ENCODE results near the gene PHLPP1. TPM values are rescaled to one million over a fixed set of nuclear protein-coding genes. Genes with fewer than 3 reads are reported as not detected.

The PHLPP1 gene
- total RNA-seq, 2 experiments from 2014 or later = 6.8 to 7.1 TPM

DNA sequence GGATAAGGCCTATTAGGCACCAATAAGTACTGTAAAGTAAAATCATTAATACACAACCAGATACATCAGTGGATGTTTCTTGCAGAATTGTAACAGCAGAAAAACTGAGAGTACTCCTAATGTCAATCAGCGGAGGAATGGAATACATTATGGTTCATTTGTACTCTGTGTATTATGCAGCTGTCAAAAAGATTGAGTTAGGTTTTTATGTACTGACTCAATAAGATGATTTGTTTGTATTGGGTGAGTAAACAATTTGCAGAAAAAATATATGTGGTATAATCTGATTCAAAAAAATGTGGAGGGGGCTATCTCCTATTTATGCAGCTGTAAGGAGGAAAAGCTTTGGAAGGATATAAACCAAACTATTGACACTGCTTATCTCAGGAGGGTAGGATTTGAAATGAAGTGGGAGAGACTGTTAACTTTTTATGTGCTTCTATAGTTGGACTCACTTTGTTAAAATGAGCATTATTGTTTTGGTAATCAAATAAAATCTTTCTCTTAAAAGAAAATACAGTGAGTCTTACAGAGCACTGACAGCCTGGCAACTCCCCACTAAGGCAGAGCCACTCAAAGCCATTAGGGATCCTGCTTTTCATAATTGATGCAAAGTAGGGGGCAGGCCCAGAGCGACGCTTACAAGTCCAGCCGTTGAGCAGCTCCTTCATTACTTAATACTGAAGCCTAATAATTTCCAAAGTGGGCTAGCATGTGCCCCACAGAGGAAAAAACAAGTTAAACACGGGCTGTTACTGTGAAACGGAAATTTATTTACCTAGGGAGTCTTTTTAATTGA lies 168.8 kb downstream of the PHLPP1 start:
- H3K27me3 ChIP-seq (ENCODE audit: control insufficient read depth in 1 of 2, insufficient read depth in 2 of 2, low read length in 2 of 2) = no peaks in the 10 kb centered on the region
- H3K36me3 Mint-ChIP-seq (ENCODE audit: low read depth) = no peaks in the 10 kb centered on the region
- H3K4me3 ChIP-seq (ENCODE audit: low read length) = no peak overlapping the region
- H3K4me1 ChIP-seq (ENCODE audit: insufficient read depth, low read length) = no peaks in the 10 kb centered on the region
- no peaks in the 10 kb centered on the region for H3K9me3 Mint-ChIP-seq
- intact Hi-C loops (cut with DNase I, micrococcal nuclease) = no loop called here
- no peaks in the 10 kb centered on the region for H3K27me3 Mint-ChIP-seq
- DNase-seq (peak in 1 of 14 experiments; percentile 1), ATAC-seq (ENCODE audit: poor library complexity) (no peak)
- no peak overlapping the region for H3K4me3 Mint-ChIP-seq
- ChIA-PET POLR2A (no interaction called here), CTCF (no interaction called here)
- no peak overlapping the region for H3K27ac ChIP-seq (ENCODE audit: low read depth in 1 of 2, low read length in 2 of 2)
- H3K27ac Mint-ChIP-seq = no peak overlapping the region
- peaks cover 9% of the 10 kb centered on the region for H3K4me1 Mint-ChIP-seq (ENCODE audit: low read depth)
- TF ChIP-seq, protein P1, sequence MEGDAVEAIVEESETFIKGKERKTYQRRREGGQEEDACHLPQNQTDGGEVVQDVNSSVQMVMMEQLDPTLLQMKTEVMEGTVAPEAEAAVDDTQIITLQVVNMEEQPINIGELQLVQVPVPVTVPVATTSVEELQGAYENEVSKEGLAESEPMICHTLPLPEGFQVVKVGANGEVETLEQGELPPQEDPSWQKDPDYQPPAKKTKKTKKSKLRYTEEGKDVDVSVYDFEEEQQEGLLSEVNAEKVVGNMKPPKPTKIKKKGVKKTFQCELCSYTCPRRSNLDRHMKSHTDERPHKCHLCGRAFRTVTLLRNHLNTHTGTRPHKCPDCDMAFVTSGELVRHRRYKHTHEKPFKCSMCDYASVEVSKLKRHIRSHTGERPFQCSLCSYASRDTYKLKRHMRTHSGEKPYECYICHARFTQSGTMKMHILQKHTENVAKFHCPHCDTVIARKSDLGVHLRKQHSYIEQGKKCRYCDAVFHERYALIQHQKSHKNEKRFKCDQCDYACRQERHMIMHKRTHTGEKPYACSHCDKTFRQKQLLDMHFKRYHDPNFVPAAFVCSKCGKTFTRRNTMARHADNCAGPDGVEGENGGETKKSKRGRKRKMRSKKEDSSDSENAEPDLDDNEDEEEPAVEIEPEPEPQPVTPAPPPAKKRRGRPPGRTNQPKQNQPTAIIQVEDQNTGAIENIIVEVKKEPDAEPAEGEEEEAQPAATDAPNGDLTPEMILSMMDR (IDR thresholded peaks at IDR 0.05) = no peak
- H3K36me3 ChIP-seq (ENCODE audit: insufficient read depth, low read length) = no peaks in the 10 kb centered on the region
- H3K9me3 ChIP-seq (ENCODE audit: control insufficient read depth in 1 of 2, insufficient read depth in 1 of 2, low read length in 2 of 2) = no peaks in the 10 kb centered on the region

DNA sequence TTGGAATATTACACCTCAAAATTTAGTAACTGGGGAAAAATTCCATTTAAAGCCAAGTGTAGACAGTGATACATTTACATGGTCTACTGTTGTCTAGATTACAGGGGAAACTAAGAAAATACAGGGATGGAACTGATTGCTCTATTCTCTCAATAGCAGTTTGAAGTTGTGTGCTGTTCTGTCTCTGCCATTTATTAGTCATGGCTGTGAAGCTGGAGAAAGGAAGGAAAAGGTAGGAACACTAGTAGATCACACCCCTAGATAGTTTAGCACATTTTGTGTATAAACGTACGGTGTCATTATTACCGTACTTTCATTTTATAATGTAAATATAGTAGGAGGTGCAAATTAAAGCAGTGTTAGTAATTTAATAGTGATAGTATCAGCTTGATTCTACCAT lies 170.5 kb downstream of the PHLPP1 start:
- Mint-ChIP-seq H3K4me3 (no peak overlapping the region), H3K9me3 (no peaks in the 10 kb centered on the region), H3K4me1 (ENCODE audit: low read depth) (no peaks in the 10 kb centered on the region), H3K27me3 (no peaks in the 10 kb centered on the region), H3K27ac (no peak overlapping the region), H3K36me3 (ENCODE audit: low read depth) (no peaks in the 10 kb centered on the region)
- TF ChIP-seq, protein P1 (IDR thresholded peaks at IDR 0.05) = no peak
- H3K27me3 ChIP-seq (ENCODE audit: control insufficient read depth in 1 of 2, insufficient read depth in 2 of 2, low read length in 2 of 2) = no peaks in the 10 kb centered on the region
- CTCF ChIA-PET = interaction anchor here (0.6 to 1.2 kb wide), 2 partner anchors 9 to 544 kb away, joined by 3 read pairs; no protein-coding TSS in a partner anchor
- no peak for DNase-seq
- H3K27ac ChIP-seq (ENCODE audit: low read depth in 1 of 2, low read length in 2 of 2) = no peak overlapping the region
- H3K4me3 ChIP-seq (ENCODE audit: low read length) = no peak overlapping the region
- intact Hi-C loops (cut with DNase I, micrococcal nuclease) = no loop called here
- no peaks in the 10 kb centered on the region for H3K9me3 ChIP-seq (ENCODE audit: control insufficient read depth in 1 of 2, insufficient read depth in 1 of 2, low read length in 2 of 2)
- POLR2A ChIA-PET = no interaction called here
- H3K36me3 ChIP-seq (ENCODE audit: insufficient read depth, low read length) = no peaks in the 10 kb centered on the region
- no peaks in the 10 kb centered on the region for H3K4me1 ChIP-seq (ENCODE audit: insufficient read depth, low read length)
- no peak for ATAC-seq (ENCODE audit: poor library complexity)

DNA sequence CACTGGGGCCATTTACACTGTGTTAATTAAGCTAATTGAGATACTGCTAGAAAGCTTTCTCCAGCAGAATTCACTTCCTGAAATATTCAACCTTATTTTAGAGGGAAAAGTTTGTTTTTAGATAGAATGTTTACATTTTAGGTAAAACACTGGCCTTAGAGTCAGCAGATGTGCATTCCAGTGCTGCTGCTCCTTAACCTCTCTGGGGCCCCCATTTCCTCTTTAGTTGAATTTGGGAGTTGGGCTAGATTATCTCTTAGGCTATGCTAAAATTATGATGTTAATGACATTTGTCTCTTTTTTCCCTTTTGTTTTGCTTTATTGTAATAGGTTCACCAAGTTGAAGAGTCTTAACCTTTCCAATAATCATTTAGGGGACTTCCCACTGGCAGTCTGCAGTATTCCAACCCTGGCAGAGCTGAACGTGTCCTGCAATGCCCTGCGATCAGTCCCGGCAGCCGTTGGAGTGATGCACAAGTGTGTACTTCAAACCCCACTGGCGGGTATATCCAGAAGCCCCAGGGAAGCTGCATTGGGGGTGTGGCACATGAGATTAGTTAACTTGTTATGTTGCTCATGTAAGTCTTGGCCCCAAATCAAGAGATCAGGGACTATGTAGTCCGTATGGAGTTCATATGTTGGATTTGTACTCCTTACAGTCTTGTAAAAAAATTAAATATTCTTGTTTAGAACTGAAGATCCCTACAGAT lies 179.5 kb downstream of the PHLPP1 start:
- POLR2A ChIA-PET = no interaction called here
- Mint-ChIP-seq H3K4me1 (ENCODE audit: low read depth) (no peaks in the 10 kb centered on the region), H3K36me3 (ENCODE audit: low read depth) (peaks cover 11% of the 10 kb centered on the region)

More for the DNA sequence above, 179.5 kb downstream of the PHLPP1 start:
- Histone ChIP-seq H3K4me3 (ENCODE audit: low read length) (no peak overlapping the region), H3K27me3 (ENCODE audit: control insufficient read depth in 1 of 2, insufficient read depth in 2 of 2, low read length in 2 of 2) (no peaks in the 10 kb centered on the region), H3K27ac (ENCODE audit: low read depth in 1 of 2, low read length in 2 of 2) (no peak overlapping the region), H3K4me1 (ENCODE audit: insufficient read depth, low read length) (no peaks in the 10 kb centered on the region), H3K36me3 (ENCODE audit: insufficient read depth, low read length) (no peaks in the 10 kb centered on the region), H3K9me3 (ENCODE audit: control insufficient read depth in 1 of 2, insufficient read depth in 1 of 2, low read length in 2 of 2) (no peaks in the 10 kb centered on the region)
- H3K9me3 Mint-ChIP-seq = no peaks in the 10 kb centered on the region
- CTCF ChIA-PET = interaction anchor here (1.2 kb wide), 1 partner anchor 180 kb away, joined by 3 read pairs; no protein-coding TSS in a partner anchor
- DNase-seq (no peak), ATAC-seq (ENCODE audit: poor library complexity) (no peak)
- intact Hi-C loops (cut with DNase I, micrococcal nuclease) = no loop called here
- TF ChIP-seq, protein P1 (IDR thresholded peaks at IDR 0.05) = no peak
- H3K27me3 Mint-ChIP-seq = no peaks in the 10 kb centered on the region
- H3K27ac Mint-ChIP-seq = no peak overlapping the region
- no peak overlapping the region for H3K4me3 Mint-ChIP-seq
